Left ventricle myocardium inferior (tissue), 1 donor: ENCODE measurements around the gene PIGZ. TPM values are rescaled to one million over a fixed set of nuclear protein-coding genes. Genes with fewer than 3 reads are reported as not detected.
A peak's percentile ranks its signal among the peaks of the same experiment; 100 is the strongest.

Source experiments
- DNase-seq: peaks from one replicate; pipeline ENCODE4 v3.0.0-alpha.2; 2020
- H3K27ac ChIP-seq: fragments of 200-600 bp; replicated peaks from 2 replicates; pipeline ENCODE4 v1.8.0; 2021
- H3K27me3 ChIP-seq: fragments of 200-600 bp; 2 replicates; pipeline ENCODE4 v1.8.0; 2021; ENCODE audit warnings: low read depth
- H3K36me3 ChIP-seq: fragments of 200-600 bp; 2 replicates; pipeline ENCODE4 v1.8.0; 2021
- H3K4me1 ChIP-seq: fragments of 200-600 bp; 2 replicates; pipeline ENCODE4 v1.8.0; 2021
- H3K4me3 ChIP-seq: fragments of 200-600 bp; 2 replicates; pipeline ENCODE4 v1.8.0; 2021; ENCODE audit warnings: mild to moderate bottlenecking, moderate library complexity
- H3K9me3 ChIP-seq: fragments of 200-600 bp; replicated peaks from 2 replicates; pipeline ENCODE4 v1.8.0; 2021
- CTCF ChIP-seq: fragments of 200-600 bp; IDR thresholded peaks from 2 replicates; pipeline ENCODE4 v1.8.0; 2021; ENCODE audit warnings: antibody characterized with exemption, mild to moderate bottlenecking, borderline replicate concordance
- intact Hi-C: fragments of 100-400 bp; cut with micrococcal nuclease; formaldehyde crosslinking; loops from one replicate; pipeline ENCODE4 v1.11.0; 2022
- total RNA-seq: library from RNA; stranded (reverse); fragmentation: NEBNext Ultra II Directional; extraction: Animal tissue kit (Norgen Biotek cat#: 25700); gene quantifications from one replicate; pipeline ENCODE4 v1.2.1, GENCODE V29; 2021
- donor health status: DM: no; HTN: yes; CAD: no; lungs with severe emphysema.

PIGZ gene
- total RNA-seq, 1 donor from 2014 or later: 3.7 TPM

GRCh38 chr3:196942226-196942914, 26.3 kb downstream of the PIGZ start, which contains the start of gene NCBP2:
Gene NCBP2 (minus strand): TSS chr3:196942528. CDS start chr3:196942503, 25 bp downstream.
- peak within 1 kb of the TSS; percentile 91 for H3K4me3 ChIP-seq
- intact Hi-C loops: no loop called here
- H3K36me3 ChIP-seq: peaks cover 31% of the 10 kb centered on the region
- no peaks in the 10 kb centered on the region for H3K27me3 ChIP-seq
- peak; percentile 99 for DNase-seq
- H3K4me1 ChIP-seq: peaks cover 47% of the 10 kb centered on the region
- no peaks in the 10 kb centered on the region for H3K9me3 ChIP-seq
- TF ChIP-seq CTCF: peak; percentile 69
- H3K27ac ChIP-seq: peak within 1 kb of the TSS; percentile 90

GRCh38 chr3:196941729-196942225, 26.9 kb downstream of the PIGZ start:
- Histone ChIP-seq H3K9me3 (no peaks in the 10 kb centered on the region), H3K36me3 (peaks cover 37% of the 10 kb centered on the region), H3K27me3 (no peaks in the 10 kb centered on the region), H3K27ac (peak overlapping the region; percentile 90), H3K4me1 (peaks cover 47% of the 10 kb centered on the region), H3K4me3 (peak overlapping the region; percentile 91)
- DNase-seq: peak; percentile 30
- intact Hi-C loops: no loop called here
- TF ChIP-seq CTCF: no peak

- Histone ChIP-seq H3K4me3 (no peak overlapping the region), H3K9me3 (no peaks in the 10 kb centered on the region)
Observed at GRCh38 chr3:196938576-196938975, 30.1 kb downstream of the PIGZ start.

GRCh38 chr3:196938124-196938523, 30.5 kb downstream of the PIGZ start:
- peaks cover 29% of the 10 kb centered on the region for H3K4me1 ChIP-seq
- intact Hi-C loops: no loop called here
- no peaks in the 10 kb centered on the region for H3K9me3 ChIP-seq
- no peaks in the 10 kb centered on the region for H3K27me3 ChIP-seq
- peaks cover 66% of the 10 kb centered on the region for H3K36me3 ChIP-seq
- no peak overlapping the region for H3K27ac ChIP-seq
- H3K4me3 ChIP-seq: no peak overlapping the region
- TF ChIP-seq CTCF: no peak
- DNase-seq: no peak

More at GRCh38 chr3:196938576-196938975, 30.1 kb downstream of the PIGZ start:
- Histone ChIP-seq H3K36me3 (peaks cover 63% of the 10 kb centered on the region), H3K27me3 (no peaks in the 10 kb centered on the region), H3K4me1 (peaks cover 34% of the 10 kb centered on the region), H3K27ac (no peak overlapping the region)
- DNase-seq: no peak
- intact Hi-C loops: no loop called here
- no peak for TF ChIP-seq CTCF

- Histone ChIP-seq H3K9me3 (no peaks in the 10 kb centered on the region), H3K4me3 (no peak overlapping the region), H3K36me3 (peaks cover 82% of the 10 kb centered on the region), H3K27me3 (no peaks in the 10 kb centered on the region), H3K27ac (no peak overlapping the region), H3K4me1 (peaks cover 13% of the 10 kb centered on the region)
- TF ChIP-seq CTCF: no peak
- no peak for DNase-seq
- intact Hi-C loops: no loop called here
Observed at GRCh38 chr3:196936288-196936687, 32.3 kb downstream of the PIGZ start.
